Mesendoderm (in vitro differentiated cells): ENCODE measurements around the gene SLC12A4.
"Not testable (repeated sequence)": the region's sequence is repeated elsewhere in the genome, so short reads cannot be mapped to it uniquely, and the experiment has no call there.

ENCODE experiments used
- DNase-seq: peaks from one replicate; pipeline ENCODE4 v3.0.0; 2013
- H2AK5ac ChIP-seq: 2 replicates; pipeline ENCODE4 v1.6.1; 2013; ENCODE audit warnings: low read length, inconsistent platforms
- H2BK120ac ChIP-seq: 2 replicates; pipeline ENCODE4 v1.6.1; 2013; ENCODE audit warnings: low read depth, mild to moderate bottlenecking, low read length, moderate library complexity, mixed read lengths
- H2BK15ac ChIP-seq: replicated peaks from 2 replicates; pipeline ENCODE4 v1.6.1; 2013; ENCODE audit warnings: low read depth, mild to moderate bottlenecking, moderate library complexity
- H2BK5ac ChIP-seq: 2 replicates; pipeline ENCODE4 v1.6.1; 2013; ENCODE audit warnings: low read length, inconsistent platforms
- H3K18ac ChIP-seq: 2 replicates; pipeline ENCODE4 v1.6.1; 2013; ENCODE audit warnings: mild to moderate bottlenecking, low read length, mixed read lengths
- H3K23ac ChIP-seq: one replicate; pipeline ENCODE4 v1.6.1; 2013; ENCODE audit warnings: low read length
- H3K27ac ChIP-seq: 2 replicates; pipeline ENCODE4 v1.5.1; 2013; ENCODE audit warnings: low read depth, mild to moderate bottlenecking, inconsistent platforms, low read length, moderate library complexity
- H3K27me3 ChIP-seq: 2 replicates; pipeline ENCODE4 v1.6.1; 2013; ENCODE audit warnings: low read length, control low read depth, mild to moderate bottlenecking, inconsistent platforms; ENCODE audit not compliant: insufficient read depth, poor library complexity
- H3K36me3 ChIP-seq: 2 replicates; pipeline ENCODE4 v1.6.1; 2013; ENCODE audit warnings: low read length, inconsistent platforms; ENCODE audit not compliant: control insufficient read depth, insufficient read depth
- H3K4ac ChIP-seq: one replicate; pipeline ENCODE4 v1.6.1; 2013; ENCODE audit warnings: low read depth, mild to moderate bottlenecking, low read length, moderate library complexity
- H3K4me1 ChIP-seq: 2 replicates; pipeline ENCODE4 v1.6.1; 2013; ENCODE audit warnings: low read depth, low read length, inconsistent platforms; ENCODE audit not compliant: control insufficient read depth
- H3K4me2 ChIP-seq: 2 replicates; pipeline ENCODE4 v1.6.1; 2013; ENCODE audit warnings: low read length
- H3K4me3 ChIP-seq: 2 replicates; pipeline ENCODE4 v1.5.1; 2013; ENCODE audit warnings: mild to moderate bottlenecking, low read length
- H3K56ac ChIP-seq: one replicate; pipeline ENCODE4 v1.6.1; 2013; ENCODE audit warnings: low read length
- H3K79me1 ChIP-seq: 2 replicates; pipeline ENCODE4 v1.6.1; 2013; ENCODE audit warnings: low read length, inconsistent platforms
- H3K79me2 ChIP-seq: 2 replicates; pipeline ENCODE4 v1.6.1; 2013; ENCODE audit warnings: mild to moderate bottlenecking, low read length; ENCODE audit not compliant: control insufficient read depth, insufficient read depth
- H3K9ac ChIP-seq: 2 replicates; pipeline ENCODE4 v1.6.1; 2013; ENCODE audit warnings: low read length, inconsistent platforms
- H4K5ac ChIP-seq: one replicate; pipeline ENCODE4 v1.6.1; 2013; ENCODE audit warnings: low read length
- H4K8ac ChIP-seq: one replicate; pipeline ENCODE4 v1.6.1; 2013; ENCODE audit warnings: low read depth, mild to moderate bottlenecking, control low read depth, low read length, moderate library complexity
- WGBS: extraction: QIAGEN DNeasy Blood & Tissue Kit; methylation state at CpG from one replicate; pipeline ENCODE4 v1.1.7; 2013; ENCODE audit warnings: low lambda C conversion rate, missing lambda C conversion rate; ENCODE audit not compliant: insufficient coverage; ENCODE audit errors: extremely low coverage; 5-methylcytosine and 5-hydroxymethylcytosine counted together

Gene SLC12A4

GRCh38 chr16:67998779-67999688 is 30.6 kb upstream of the SLC12A4 start, which contains the start of gene DPEP2:
Gene DPEP2 (minus strand): TSS chr16:67999484. CDS start chr16:67993212, 6,272 bp downstream.
- not testable (repeated sequence) for H2AK5ac ChIP-seq, H3K4me2 ChIP-seq, H4K8ac ChIP-seq, H3K79me1 ChIP-seq, H2BK15ac ChIP-seq, H3K36me3 ChIP-seq, H4K5ac ChIP-seq, H3K56ac ChIP-seq, H3K79me2 ChIP-seq, H3K4me1 ChIP-seq, H3K9ac ChIP-seq, H3K4ac ChIP-seq, H3K27me3 ChIP-seq, H3K27ac ChIP-seq, H3K4me3 ChIP-seq, DNase-seq, H3K18ac ChIP-seq, H2BK120ac ChIP-seq, H3K23ac ChIP-seq, H2BK5ac ChIP-seq
- no CpG with 5 or more reads among the region's 18 CpGs for WGBS

GRCh38 chr16:67998231-67998778 is 29.9 kb upstream of the SLC12A4 start:
- H3K18ac ChIP-seq, H3K9ac ChIP-seq, H2AK5ac ChIP-seq, DNase-seq, H3K4me3 ChIP-seq, H3K79me1 ChIP-seq, H3K56ac ChIP-seq, H2BK120ac ChIP-seq, H2BK5ac ChIP-seq, H3K23ac ChIP-seq, H3K4ac ChIP-seq, H3K27me3 ChIP-seq, H3K4me1 ChIP-seq, H4K8ac ChIP-seq, H2BK15ac ChIP-seq, H4K5ac ChIP-seq, H3K4me2 ChIP-seq, H3K79me2 ChIP-seq, H3K27ac ChIP-seq, H3K36me3 ChIP-seq: not testable (repeated sequence)
- WGBS, result no CpG with 5 or more reads among the region's 36 CpGs

GRCh38 chr16:67996666-67997065 is 28.2 kb upstream of the SLC12A4 start:
- Histone ChIP-seq H2BK120ac (no peak overlapping the region), H3K23ac (no peak overlapping the region), H3K56ac (no peak overlapping the region), H2AK5ac (no peak overlapping the region), H3K4me2 (no peak overlapping the region), H3K79me1 (no peaks in the 10 kb centered on the region), H3K27me3 (no peaks in the 10 kb centered on the region), H2BK5ac (no peak overlapping the region), H3K18ac (no peak overlapping the region), H3K79me2 (no peaks in the 10 kb centered on the region), H4K8ac (no peak overlapping the region), H3K4me1 (no peaks in the 10 kb centered on the region), H3K4me3 (no peak overlapping the region), H3K4ac (no peak overlapping the region), H3K9ac (no peak overlapping the region), H3K27ac (no peak overlapping the region), H4K5ac (no peak overlapping the region), H3K36me3 (no peaks in the 10 kb centered on the region), H2BK15ac (no peak overlapping the region)
- WGBS, result no CpG with 5 or more reads among the region's 5 CpGs
- no peak for DNase-seq

- Histone ChIP-seq H3K9ac (no peak overlapping the region), H3K36me3 (no peaks in the 10 kb centered on the region), H3K4me2 (no peak overlapping the region), H2BK120ac (no peak overlapping the region), H4K8ac (no peak overlapping the region), H4K5ac (no peak overlapping the region), H2BK15ac (no peak overlapping the region), H2AK5ac (no peak overlapping the region), H3K18ac (no peak overlapping the region), H3K4me3 (no peak overlapping the region), H3K56ac (no peak overlapping the region), H2BK5ac (no peak overlapping the region), H3K27ac (no peak overlapping the region), H3K27me3 (no peaks in the 10 kb centered on the region), H3K23ac (no peak overlapping the region), H3K4ac (no peak overlapping the region), H3K79me2 (no peaks in the 10 kb centered on the region), H3K4me1 (no peaks in the 10 kb centered on the region), H3K79me1 (no peaks in the 10 kb centered on the region)
- DNase-seq, result no peak
- WGBS, result no CpG with 5 or more reads among the region's 5 CpGs
Measured at GRCh38 chr16:67995423-67995822, 27.0 kb upstream of the SLC12A4 start.

GRCh38 chr16:67994040-67994408 is 25.6 kb upstream of the SLC12A4 start:
- not testable (repeated sequence) for H2AK5ac ChIP-seq, H3K23ac ChIP-seq, H3K27me3 ChIP-seq, H3K79me1 ChIP-seq, H3K27ac ChIP-seq, H4K8ac ChIP-seq, H3K18ac ChIP-seq, H3K4me3 ChIP-seq, H3K36me3 ChIP-seq, H3K56ac ChIP-seq, H2BK15ac ChIP-seq, H4K5ac ChIP-seq, H3K9ac ChIP-seq, H2BK5ac ChIP-seq, H2BK120ac ChIP-seq, H3K4me1 ChIP-seq, DNase-seq, H3K79me2 ChIP-seq, H3K4me2 ChIP-seq, H3K4ac ChIP-seq
- no CpG with 5 or more reads among the region's 6 CpGs for WGBS
